NCI-H1436 (cell line): ENCODE measurements around the gene PTPRD.

Experiments used
- DNase-seq: peaks from one replicate; lab custom pipeline; 2025; lab: John Stamatoyannopoulos, UW

PTPRD gene

DNA sequence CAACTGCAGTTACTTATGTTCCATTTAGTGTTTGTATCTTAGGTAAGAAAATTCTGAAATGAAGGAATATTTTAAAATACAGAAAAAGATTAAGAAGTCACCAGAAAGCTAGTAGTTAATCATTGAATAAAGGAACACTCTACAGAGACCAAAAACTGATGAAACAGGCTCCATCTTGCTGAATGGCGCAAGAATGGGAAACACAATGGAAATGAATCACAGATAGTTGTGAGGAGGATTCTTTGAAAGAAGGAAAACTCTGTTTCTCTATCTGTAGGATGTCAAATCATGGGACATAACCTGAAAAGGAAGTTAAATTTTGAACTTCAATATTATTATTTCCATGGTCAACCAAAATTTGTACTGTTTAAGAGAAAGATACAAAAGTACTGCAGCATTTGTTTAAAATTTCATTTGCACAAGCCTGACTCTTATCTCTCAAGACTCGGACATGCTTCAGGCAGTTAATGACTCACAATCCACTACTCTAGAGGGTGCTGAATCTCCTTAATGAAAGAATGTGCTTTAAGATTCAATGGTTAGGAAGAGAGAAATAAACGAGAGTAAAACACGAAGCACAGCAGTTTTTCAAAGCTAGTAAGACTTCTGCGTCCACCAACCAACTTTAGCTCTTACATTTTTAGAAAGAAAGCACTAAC, 1748.8 kb downstream of the PTPRD start:
- no peak for DNase-seq

DNA sequence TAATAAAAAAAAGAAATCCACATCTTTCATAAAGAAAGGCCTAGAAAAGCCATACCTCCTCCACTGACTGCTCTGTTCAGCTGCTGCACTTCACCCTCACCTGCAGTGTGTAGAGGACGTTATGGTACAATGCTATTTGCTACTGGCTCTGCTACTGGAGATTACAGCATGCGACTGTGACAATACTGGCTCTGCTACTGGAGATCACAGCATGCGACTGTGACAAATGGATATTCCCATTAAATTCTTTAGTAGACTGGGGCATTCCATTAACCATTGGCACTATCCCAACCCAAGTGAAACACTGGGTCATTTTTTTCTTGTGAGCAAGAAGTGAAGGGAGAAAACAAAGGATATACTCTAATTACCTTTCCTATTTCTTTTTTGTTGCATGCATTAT, 1749.7 kb downstream of the PTPRD start:
- no peak for DNase-seq

DNA sequence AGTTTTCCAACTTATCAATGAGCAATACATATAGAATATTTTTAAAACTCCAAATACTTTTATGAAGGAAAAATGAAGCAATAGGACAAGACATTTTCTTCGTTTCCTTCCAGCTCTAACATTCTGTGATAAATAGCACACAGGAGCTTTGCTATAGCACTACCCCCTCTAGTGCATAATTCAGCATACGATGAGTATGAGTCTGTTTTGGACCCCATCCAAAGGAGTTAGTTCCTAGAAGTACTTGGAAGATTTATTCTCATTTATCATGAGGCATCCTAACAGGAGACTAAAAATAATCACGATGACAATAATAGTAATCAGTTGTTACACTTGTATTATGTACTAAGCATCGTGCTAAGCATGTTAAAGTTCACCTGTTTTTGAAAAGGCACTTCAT, 1751.9 kb downstream of the PTPRD start:
- no peak for DNase-seq

DNA sequence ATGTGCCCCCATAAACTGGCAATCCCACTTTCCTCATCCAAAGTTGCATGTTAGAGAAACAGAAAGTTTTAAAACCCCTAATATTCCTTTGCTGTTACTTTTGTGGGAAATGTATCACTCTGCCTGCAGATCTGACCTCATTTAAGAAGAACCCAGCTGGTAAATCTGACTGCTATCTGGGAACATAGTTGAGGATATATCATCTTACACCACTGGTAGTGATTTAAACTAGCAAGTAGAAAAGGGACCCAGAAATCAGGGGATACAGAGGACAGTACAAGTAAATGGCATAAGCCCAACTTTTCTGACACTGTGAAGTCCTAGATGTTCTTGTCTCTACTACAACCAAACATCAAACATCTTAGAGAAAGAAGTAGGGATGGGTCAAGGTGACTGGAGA, 1752.7 kb downstream of the PTPRD start:
- DNase-seq = no peak

DNA sequence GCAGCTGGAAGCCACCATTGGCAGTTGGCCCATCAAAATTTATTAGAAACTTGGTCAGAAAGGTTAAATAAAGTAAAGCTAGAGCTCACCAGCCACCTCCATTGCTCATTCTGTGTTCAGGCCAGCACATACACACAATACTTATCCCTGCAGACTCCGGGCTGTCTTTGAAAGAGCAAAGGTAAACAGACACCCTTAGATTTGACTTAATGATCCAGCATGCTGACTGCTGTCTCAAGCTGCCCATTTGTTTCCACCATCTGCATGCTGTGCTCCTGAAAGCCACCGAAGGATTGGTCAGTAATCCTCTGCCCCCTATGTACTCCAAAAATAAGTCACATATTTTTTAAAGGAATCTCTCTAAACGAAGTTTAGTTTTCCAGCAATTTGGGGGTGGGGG, 1753.4 kb downstream of the PTPRD start:
- DNase-seq = no peak

DNA sequence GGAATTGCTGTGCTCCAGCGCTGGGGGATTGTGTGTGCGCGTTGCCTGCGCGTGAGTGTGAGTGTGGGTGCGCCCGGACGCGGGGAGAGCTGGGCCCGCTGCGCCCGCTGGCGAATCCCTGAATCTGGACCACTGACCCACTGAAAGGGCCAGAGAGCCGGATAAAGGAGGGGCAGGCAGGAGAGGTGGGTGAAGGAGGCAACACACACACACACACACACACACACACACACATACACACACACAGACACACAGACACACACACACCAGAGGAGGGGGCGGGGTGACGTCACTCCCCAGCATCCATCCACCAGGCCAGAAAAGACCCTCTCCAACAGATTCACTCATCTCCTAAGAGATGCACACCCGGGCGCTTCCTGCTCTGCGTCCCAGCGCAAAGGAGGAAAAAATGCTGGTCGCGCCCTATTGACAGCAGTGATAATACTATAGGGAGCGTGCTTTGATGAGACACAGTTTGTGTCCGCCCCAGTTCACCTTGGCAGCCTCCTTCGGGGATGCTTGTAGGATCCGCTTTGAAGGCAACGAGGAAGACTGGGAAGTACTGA, 1754.1 kb downstream of the PTPRD start:
- no peak for DNase-seq

DNA sequence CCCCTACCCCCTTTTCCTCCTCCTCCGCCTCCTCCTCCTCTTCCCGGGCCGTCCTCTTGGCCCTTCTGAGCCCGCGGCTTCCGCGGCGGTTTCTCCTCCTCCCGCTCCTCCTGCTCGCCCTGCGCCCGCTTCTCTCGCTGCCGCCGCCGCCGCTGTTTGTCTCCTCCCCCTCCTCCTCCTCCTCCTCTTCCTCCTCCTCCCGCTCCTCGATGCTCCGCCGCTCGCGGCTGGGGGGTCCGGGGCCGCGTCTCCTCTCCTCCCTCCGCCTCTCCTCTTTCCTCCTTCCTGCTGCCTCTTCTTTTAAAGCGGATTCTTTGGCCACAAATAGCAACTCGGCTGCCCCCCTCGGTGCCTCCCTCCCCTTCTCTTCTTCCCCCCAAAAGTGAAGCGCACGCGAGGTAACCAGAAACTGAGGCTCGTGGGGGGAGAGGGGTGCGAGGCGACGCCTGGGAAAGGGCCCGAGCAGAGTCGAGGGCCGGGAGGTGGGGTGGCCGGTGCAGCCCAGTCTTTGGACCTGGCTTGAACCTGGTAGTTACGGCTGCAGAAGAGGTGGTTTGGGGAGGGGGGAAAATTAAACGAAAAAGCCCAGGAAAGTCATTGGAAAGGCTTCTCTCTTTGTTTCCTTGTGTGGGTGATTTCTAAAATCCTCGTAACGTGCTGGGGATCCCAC, 1754.7 kb downstream of the PTPRD start:
- peak; percentile 55 for DNase-seq

DNA sequence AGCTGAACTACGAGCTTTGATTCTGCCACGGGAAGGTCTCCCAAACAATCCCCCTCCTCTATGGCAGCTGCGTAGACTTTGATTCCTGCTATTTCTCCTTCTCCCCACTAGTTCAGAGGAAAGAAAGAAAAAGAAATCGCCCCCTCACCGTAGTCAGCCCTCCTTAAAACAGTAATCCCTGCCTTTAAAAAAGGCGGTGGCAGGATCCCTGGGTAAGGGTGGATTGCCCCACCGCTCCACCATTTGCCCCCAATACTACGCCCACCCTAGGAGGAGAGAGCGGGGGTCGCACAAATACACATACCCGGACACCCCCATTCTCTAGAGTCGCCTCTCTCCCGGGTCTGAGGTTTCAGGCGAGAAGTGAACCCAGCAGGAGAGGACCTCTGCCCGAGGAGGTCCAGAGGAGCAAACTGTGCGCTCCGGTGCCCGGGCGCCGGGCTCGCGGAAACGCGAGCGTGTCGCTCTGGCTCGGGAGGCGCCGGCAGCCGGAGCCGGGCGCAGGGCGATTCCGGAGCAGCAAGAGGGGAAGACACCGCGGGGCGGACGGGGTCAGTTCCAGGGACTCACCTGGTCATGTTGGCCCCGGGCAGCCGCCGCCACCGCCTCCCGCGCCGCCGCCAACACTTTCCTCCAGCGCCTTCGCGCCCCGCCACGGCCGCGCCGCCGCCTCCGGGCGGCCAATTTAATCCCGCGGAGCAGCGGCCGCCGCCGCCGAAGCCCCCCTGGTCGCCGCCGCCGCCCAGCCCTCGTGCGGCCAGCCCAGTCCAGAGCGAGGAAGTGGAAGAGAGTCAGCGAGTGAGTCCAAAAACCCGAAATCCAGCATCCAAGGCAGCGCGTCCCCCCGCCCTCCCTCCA, 1755.5 kb downstream of the PTPRD start:
- DNase-seq = no peak

DNA sequence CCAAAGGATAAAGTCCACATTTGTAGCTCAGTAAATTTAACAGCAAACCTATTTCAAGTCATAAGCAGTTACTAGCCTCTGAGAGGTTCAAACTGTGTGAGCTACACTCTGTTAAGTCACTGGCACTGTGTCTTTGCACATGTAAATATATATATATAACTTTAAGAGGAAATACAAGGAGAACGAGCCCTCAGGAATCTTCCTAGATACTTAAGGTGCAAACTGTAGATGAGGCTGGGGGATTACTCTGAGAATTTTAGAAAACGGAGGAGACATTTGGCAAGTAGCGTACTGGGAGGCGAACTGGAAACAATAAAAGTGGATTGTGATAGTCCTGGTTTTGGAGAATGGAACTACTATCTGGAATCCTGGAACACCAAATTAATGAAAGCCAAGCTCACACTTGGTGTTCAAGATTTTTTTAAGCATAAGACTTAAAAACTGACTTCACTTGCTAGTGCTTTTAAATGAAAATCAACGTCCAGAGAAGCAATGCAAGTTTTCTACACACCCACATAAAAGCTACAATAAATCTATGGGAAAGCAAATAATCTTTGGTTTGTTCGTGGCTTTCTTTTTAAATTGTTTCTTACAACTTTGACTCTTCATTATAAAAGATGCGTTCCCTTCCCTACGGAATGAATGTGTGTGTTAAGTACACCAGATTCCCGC, 1756.3 kb downstream of the PTPRD start:
- no peak for DNase-seq

DNA sequence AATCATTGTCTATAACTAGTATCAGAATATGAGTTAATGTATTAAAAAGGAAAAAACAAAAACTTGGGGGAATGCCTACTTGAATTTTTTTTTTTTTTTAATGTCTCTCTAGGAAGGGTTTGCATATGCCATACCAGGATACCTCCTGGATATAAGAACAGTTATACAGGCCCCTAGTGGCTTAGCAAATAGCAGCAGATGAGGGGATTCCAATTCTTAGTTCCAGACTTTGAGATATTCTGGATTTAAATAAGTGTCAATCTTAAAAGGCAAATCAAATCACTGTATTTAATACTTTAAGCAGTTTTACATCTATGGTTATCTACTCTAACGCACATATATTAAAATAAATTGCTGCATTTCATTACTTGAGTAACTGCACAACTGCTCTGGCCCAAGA, 1757.8 kb downstream of the PTPRD start:
- no peak for DNase-seq

DNA sequence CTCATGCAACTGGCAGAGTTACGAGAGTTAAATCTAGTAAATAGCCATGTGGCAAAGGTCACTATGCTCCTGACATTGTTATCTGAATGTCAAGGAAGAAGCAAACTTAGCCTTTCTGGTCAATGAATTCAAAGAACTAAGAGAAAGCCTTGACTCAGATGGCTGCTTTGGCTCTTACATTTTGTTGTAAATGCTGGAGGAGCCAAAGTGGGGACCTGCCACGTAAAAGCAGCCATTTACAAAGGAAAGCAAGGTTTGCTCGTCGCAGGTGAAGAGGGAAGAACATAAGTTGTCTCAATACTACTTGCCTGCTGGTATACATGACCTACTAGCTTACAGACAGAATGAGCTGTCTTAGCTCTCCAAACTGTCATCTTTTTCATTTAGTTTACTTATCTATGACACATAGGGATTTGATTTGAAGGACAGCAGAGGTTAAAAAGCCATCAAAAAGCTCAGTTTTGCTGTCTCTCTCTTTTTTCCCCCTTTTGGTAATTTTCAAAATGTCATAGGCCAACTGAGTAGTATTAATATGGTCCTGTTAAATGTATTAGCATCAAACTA, 1760.4 kb downstream of the PTPRD start:
- no peak for DNase-seq

DNA sequence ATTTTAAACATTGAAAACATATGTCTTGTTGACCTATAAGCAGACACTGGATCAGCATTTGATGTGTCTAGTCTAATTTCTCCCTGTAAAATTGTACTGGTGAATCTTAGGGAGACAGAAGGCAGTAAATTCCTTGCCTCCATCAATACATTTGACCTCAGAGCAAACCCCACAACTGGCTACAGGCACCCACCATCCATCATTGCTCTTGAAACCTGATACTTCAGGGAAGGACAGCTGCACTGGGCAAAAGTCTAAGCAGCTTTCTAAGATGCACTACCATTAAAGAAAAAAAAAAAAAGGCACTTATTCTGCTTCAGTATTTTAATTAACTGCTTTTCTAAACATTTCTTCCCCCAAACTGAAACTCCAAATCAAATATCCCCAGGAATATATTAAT, 1761.9 kb downstream of the PTPRD start:
- DNase-seq = no peak

DNA sequence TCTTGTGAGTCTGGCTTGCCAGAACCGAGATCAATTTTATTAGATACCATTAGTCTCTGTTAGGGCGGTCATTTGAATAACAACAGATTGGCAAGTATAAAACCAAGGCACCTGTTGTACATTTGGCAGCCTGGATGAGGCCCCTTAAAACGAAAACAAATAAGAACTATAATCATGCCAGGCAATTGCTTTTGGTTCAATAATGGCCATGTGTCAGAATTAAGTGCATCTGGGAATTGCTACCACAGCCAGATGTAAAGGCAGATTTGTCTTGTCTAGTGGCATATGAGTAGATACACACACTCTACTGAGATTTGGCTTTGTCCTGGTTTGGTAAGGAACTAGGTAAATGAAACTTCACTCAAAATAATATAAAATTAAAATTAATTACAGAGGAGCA, 1767.0 kb downstream of the PTPRD start:
- peak; percentile 33 for DNase-seq

DNA sequence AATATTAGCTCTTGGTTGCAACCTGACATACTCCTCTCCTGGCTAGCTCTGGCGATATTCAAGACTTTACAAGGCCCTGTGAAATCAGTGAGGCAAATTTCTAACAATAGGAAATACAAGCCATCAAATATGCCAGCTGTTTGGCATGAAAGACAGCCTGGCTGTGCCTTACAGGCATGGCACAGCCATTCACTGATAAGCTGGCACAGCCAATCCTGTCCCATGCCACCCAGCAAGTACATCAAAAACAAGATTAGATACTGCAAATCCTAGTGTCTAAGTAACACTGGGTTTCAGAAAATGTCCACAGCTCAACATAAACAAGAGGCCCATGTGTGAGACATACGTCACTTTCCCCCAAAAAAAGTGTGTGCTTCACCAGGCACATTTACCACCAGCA, 1767.4 kb downstream of the PTPRD start:
- DNase-seq = no peak

DNA sequence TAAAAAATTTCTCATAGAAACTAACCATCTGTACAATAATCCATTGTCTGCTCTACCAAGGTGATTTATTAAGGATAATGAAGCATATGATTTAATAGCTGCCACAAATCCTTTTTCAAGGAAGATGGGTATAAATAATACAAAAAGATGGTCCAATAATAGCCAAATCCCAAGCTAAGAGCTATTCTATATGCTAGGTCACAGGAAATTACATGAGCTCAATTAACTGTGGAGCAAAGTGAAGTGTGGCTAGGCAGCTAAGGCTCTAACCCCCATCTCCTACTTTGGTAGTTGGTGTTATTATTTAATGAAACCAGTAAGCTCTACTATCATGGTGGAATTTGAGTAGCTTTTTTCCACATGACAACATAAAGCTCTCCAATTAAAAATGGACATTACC, 1768.3 kb downstream of the PTPRD start:
- no peak for DNase-seq

DNA sequence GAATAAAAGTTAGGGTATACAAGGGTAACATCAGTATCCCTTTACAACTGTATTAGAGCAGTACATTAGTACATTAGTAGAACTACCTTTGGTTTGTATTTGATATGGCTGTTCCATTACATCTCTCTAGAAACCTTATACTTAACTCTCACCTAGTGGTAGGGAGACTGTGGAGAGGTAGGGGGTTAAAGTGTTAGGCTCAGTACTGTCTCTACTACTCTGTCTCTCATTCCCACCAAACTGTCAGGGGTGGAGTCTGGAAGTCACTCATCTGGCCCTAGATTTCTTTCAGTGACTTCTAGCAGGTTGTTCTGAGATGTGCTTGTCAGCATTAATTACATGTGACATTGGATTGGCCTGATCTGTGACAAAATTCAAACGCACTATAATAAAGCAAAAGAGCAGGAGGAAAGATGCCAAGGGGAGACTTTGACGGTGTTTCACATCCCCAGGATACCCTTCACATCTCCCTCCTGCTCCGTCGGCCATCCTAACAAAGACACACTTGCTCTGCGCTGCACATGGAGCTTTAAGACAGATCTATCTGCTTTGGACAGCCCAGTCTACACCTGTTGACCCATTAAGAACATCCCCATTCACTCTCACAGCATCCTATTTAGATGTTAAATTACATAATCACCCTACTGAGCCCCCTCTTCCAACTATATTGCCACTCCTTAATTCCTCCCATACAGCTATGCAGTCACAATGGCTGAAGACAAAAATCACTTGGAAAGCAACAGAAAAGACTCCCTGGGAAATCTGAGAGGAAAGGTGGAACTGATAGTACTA, 1770.2 kb downstream of the PTPRD start:
- DNase-seq = no peak

DNA sequence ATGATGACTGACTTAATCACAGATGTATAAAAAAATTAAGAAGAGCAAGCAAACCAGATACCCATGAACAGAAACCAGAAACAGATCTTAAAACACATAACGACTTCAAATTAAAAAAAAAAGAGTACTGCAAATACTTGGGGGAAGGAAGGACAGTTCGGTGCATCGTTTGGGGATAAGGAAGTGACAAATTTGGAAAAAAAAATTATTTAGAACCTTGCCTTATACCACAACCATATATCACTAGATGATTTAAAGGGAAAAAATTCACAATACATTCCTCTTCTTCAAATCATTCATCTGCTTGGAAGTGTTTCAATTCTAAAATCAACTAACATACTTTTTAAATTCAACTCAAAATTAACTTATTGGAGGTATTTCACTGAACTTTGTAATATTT, 1774.7 kb downstream of the PTPRD start:
- DNase-seq = no peak

DNA sequence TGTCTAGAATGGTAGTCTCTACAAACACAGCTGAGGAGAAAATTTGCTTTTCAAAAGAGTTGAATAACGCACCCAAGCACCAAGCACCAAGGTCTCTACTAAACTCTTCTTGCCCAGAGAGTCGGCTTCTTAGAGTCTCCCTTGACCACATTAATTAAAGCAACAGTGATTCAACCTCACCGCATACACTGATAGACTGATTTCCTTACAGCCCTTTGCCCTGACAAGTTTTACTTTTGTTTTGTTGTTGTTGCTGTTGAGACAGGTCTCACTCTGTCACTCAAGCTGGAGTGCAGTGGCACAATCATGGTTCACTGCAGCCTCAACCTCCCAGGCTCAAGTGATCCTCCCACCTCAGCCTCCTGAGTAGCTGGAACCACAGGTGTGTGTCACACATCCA, 1777.5 kb downstream of the PTPRD start:
- no peak for DNase-seq

DNA sequence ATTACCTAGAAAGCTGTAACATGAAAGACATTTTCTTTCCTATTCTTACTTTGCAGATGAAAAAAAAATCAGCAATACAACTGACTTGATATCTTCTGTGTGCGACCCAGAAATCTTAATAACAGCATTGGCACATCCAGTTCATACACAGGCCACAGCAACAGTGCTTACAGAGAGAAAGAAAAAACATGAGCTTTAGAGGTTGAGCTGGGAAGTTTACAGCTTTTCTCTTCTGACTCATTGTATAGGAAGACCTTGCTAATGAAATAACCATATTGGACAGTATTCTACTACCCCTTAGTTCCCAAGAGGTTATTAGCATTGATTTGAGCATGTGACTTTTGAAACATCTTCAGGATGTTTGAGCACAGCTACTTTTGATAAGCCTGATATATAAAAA, 1779.8 kb downstream of the PTPRD start:
- DNase-seq = no peak

DNA sequence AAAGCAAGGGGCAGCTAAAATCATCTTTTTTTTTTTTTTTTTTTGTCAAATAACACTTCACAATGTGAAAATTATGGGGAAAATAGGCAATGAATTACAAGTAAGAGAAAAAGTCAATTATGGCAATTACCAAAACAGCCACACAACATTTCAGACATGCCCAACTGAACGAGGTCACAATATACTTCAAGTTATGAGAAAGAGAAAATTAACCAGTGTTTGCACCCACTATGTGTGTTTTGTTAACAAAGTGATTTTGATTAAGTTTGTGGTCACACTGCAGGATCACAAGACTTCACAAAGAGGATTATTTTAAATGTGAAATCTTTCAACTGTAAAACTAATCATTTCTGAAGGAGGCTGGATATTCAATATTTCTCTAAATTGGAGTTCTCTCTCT, 1780.4 kb downstream of the PTPRD start:
- no peak for DNase-seq

DNA sequence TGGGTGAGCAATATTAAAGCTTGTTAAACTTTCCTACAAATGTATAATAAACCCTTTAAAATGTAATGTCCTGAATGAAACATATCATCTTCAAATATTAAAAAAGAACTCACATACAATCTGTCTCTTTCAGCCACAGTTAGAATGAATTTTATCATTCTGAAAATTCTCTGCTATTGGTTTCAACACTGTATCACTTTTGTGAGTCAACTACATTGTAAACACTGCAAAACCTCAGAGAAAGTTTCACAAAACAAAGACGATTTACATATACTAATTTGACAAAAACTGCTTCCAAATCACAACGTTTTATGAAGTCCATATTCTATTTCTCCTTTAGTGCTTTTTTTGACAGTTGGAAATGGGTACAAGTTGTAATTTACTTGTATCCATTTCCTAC, 1781.2 kb downstream of the PTPRD start:
- DNase-seq = no peak
